ENCODE measurements around the gene ZMIZ1.

DNA sequence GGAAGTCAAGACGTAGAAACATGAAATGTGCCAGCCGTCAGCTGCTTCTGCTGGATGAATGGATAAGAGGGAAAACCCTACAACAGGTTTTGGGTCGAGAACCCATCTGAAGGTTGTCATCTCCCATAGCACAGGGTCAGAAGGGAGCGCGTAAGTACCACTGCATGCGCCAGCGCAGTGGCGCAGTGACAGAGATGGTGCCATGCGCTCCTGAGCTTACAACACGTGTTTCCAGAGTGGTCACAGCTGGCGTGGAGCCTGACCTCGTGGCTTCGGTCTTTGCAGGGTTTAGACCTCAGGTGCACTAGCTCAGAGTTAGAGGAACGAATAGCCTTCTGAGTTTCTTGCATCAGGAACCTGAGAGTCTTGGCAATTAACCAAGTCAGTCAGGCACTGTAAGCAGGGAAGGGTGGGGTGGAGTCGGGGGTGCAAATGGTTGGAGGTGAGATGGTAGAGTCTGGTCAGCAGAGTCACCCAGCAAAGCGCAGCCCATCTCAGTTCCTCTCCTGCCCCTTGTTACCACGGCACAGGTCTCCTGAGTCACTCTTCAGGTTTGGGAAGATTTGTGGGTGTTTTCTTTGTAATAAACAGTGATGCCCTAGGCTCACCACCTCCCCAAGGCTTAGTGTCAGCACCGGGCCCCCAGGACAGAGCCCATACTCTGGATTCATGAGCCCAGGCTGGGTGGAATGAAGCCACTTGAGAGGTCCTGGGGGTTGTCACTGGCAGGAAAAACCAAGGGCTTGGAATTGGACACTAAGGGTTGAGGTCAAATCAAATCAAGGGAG, 194.4 kb downstream of the ZMIZ1 start:
- TF ChIP-seq, protein P1, sequence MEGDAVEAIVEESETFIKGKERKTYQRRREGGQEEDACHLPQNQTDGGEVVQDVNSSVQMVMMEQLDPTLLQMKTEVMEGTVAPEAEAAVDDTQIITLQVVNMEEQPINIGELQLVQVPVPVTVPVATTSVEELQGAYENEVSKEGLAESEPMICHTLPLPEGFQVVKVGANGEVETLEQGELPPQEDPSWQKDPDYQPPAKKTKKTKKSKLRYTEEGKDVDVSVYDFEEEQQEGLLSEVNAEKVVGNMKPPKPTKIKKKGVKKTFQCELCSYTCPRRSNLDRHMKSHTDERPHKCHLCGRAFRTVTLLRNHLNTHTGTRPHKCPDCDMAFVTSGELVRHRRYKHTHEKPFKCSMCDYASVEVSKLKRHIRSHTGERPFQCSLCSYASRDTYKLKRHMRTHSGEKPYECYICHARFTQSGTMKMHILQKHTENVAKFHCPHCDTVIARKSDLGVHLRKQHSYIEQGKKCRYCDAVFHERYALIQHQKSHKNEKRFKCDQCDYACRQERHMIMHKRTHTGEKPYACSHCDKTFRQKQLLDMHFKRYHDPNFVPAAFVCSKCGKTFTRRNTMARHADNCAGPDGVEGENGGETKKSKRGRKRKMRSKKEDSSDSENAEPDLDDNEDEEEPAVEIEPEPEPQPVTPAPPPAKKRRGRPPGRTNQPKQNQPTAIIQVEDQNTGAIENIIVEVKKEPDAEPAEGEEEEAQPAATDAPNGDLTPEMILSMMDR (conservative IDR thresholded peaks at IDR 0.05), result no peak
- TF ChIP-seq ZFX (IDR thresholded peaks at IDR 0.05), result no peak
